ENCODE data around the gene MARS1.

DNA sequence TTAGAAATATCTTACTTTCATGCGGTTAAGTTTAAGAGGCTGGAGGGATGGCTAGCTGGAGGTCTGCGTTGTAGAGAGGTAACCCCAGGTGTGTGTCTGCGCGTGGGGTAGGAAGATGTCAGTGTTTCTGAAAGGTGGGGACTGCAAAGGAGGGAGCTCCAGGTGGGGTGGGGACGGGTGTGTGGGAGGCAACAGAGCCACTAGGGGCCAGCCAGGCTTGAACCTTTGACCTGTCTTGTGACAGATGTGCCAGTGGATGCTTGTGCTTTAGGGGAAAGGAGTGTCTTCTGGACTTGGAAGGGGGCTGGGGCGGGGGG is 27.4 kb upstream of the MARS1 start:
- TF ChIP-seq EZH2 (IDR thresholded peaks at IDR 0.05) = no peak
- TF ChIP-seq POLR2AphosphoS5 (IDR thresholded peaks at IDR 0.05; ENCODE audit: borderline replicate concordance, low read depth, low read length) = no peak

Measured in SK-N-MC (cell line).